ENCODE results near the gene COL1A1.

Gene COL1A1

DNA sequence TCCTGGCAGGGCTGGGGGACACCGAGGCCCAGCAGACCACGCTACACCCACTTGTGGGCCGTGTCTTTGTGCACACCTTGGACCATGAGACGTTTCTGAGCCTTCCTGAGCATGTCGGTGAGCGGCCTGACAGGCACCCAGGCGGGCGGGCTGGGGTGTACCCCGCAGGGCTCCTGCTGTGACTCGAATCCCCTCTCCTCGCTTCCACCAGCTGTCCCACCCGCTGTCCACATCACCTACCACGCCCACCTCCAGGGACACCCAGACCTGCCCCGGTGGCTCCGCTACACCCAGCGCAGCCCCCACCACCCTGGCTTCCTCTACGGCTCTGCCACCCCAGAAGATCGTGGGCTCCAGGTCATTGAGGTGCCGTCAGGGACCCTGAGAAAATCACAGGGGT, 34.1 kb downstream of the COL1A1 start:
- no peak for TF ChIP-seq CTCF (IDR thresholded peaks at IDR 0.05; ENCODE audit: borderline replicate concordance, control extremely low read depth, extremely low read depth, insufficient read depth, missing control alignments)
- no peak for DNase-seq (ENCODE audit: low spot score)
- in situ Hi-C loops (cut with MboI; ENCODE audit: low sequenced_read_pairs, unreplicated experiment): no loop called here

GRCh38 chr17:50166518-50167181, 34.8 kb downstream of the COL1A1 start:
- in situ Hi-C loops (cut with MboI; ENCODE audit: low sequenced_read_pairs, unreplicated experiment): no loop called here
- no peak for TF ChIP-seq CTCF (IDR thresholded peaks at IDR 0.05; ENCODE audit: borderline replicate concordance, control extremely low read depth, extremely low read depth, insufficient read depth, missing control alignments)
- DNase-seq (ENCODE audit: low spot score): no peak

- no peak for TF ChIP-seq CTCF (IDR thresholded peaks at IDR 0.05; ENCODE audit: borderline replicate concordance, control extremely low read depth, extremely low read depth, insufficient read depth, missing control alignments)
- in situ Hi-C loops (cut with MboI; ENCODE audit: low sequenced_read_pairs, unreplicated experiment): no loop called here
- no peak for DNase-seq (ENCODE audit: low spot score)
These were observed 35.4 kb downstream of the COL1A1 start, which contains the start of gene SGCA for GRCh38 chr17:50165867-50166517. Gene SGCA, plus strand, starts transcription at chr17:50166005. Its CDS starts 36 bp downstream, at chr17:50166041.

GRCh38 chr17:50165466-50165865, 36.0 kb downstream of the COL1A1 start:
- no peak for DNase-seq (ENCODE audit: low spot score)
- in situ Hi-C loops (cut with MboI; ENCODE audit: low sequenced_read_pairs, unreplicated experiment): no loop called here
- TF ChIP-seq CTCF (IDR thresholded peaks at IDR 0.05; ENCODE audit: borderline replicate concordance, control extremely low read depth, extremely low read depth, insufficient read depth, missing control alignments): no peak

DNA sequence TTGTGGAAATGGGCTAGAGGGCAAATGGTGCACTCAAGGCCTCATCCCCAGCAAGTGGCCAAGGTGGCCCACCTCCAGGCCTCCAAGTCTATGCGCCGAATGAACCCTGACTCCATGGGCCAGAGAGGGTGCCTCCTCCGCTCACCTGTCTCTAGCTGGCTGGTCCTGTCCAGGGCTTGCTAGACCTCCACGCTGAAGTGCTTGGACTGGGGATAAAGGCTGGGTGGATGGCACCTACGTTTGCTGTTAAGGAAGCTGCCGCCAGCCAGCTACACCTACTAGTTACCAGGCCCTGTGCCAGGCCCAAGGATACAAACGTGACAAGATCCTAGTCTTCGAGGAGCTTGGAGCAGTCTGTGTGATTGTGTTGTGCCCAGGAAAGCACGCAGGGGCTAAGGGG, 36.4 kb downstream of the COL1A1 start:
- DNase-seq (ENCODE audit: low spot score): no peak
- TF ChIP-seq CTCF (IDR thresholded peaks at IDR 0.05; ENCODE audit: borderline replicate concordance, control extremely low read depth, extremely low read depth, insufficient read depth, missing control alignments): no peak
- in situ Hi-C loops (cut with MboI; ENCODE audit: low sequenced_read_pairs, unreplicated experiment): no loop called here

DNA sequence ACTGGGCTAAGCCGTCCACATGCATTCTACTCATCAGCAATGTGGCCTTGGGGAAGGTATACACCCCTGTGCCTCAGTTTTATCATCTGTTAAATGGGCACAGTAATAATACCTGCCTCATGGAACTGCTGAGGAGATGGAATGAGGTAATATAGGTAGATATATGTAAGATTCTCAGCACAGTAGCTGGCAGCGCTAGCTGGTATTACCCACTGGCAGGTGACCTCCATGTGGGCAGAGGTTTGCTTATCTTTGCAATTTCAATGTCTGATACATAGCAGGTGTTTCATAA, 36.8 kb downstream of the COL1A1 start:
- no peak for TF ChIP-seq CTCF (IDR thresholded peaks at IDR 0.05; ENCODE audit: borderline replicate concordance, control extremely low read depth, extremely low read depth, insufficient read depth, missing control alignments)
- DNase-seq (ENCODE audit: low spot score): no peak
- in situ Hi-C loops (cut with MboI; ENCODE audit: low sequenced_read_pairs, unreplicated experiment): no loop called here

Data from GM13976 (cell line).